ENCODE results near the gene CLECL1. TPM values are rescaled to one million over a fixed set of nuclear protein-coding genes. Genes with fewer than 3 reads are reported as not detected.

The CLECL1 gene
- total RNA-seq, 1 donor from 2014 or later: not detected

GRCh38 chr12:9759694-9760093, 26.8 kb upstream of the CLECL1 start:
- no peak overlapping the region for H3K4me3 Mint-ChIP-seq (ENCODE audit: unreplicated experiment)
- no peak for DNase-seq
- TF ChIP-seq, protein P1, sequence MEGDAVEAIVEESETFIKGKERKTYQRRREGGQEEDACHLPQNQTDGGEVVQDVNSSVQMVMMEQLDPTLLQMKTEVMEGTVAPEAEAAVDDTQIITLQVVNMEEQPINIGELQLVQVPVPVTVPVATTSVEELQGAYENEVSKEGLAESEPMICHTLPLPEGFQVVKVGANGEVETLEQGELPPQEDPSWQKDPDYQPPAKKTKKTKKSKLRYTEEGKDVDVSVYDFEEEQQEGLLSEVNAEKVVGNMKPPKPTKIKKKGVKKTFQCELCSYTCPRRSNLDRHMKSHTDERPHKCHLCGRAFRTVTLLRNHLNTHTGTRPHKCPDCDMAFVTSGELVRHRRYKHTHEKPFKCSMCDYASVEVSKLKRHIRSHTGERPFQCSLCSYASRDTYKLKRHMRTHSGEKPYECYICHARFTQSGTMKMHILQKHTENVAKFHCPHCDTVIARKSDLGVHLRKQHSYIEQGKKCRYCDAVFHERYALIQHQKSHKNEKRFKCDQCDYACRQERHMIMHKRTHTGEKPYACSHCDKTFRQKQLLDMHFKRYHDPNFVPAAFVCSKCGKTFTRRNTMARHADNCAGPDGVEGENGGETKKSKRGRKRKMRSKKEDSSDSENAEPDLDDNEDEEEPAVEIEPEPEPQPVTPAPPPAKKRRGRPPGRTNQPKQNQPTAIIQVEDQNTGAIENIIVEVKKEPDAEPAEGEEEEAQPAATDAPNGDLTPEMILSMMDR (IDR thresholded peaks at IDR 0.05; ENCODE audit: partially characterized antibody, unreplicated experiment): no peak
- H3K27me3 Mint-ChIP-seq (ENCODE audit: unreplicated experiment): no peaks in the 10 kb centered on the region
- no peaks in the 10 kb centered on the region for H3K4me1 Mint-ChIP-seq (ENCODE audit: low read depth, unreplicated experiment)
- no peak overlapping the region for H3K27ac Mint-ChIP-seq (ENCODE audit: unreplicated experiment)
- H3K9me3 Mint-ChIP-seq (ENCODE audit: unreplicated experiment): no peaks in the 10 kb centered on the region
- H3K36me3 Mint-ChIP-seq (ENCODE audit: unreplicated experiment): no peaks in the 10 kb centered on the region

DNA sequence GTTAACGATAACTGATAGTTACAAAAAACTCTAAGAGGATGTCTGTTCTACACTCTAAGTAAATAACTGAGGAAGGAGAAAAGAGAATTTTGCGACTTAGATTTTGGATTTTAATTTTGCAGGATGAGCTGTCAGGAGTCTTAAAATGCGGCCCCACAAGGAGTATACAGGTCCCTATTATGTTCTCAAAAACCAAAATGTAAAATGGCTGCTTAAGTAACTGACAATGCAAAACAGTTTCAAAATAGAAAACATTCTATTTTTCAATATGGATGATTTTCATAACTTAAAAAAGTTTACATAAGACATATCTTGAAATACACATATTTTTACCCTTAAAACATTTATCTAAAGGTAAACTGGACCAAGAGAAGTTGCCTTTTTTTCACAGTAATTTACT, 25.2 kb upstream of the CLECL1 start:
- no peaks in the 10 kb centered on the region for H3K4me1 Mint-ChIP-seq (ENCODE audit: low read depth, unreplicated experiment)
- no peak overlapping the region for H3K4me3 Mint-ChIP-seq (ENCODE audit: unreplicated experiment)
- H3K27ac Mint-ChIP-seq (ENCODE audit: unreplicated experiment): no peak overlapping the region
- DNase-seq: no peak
- no peaks in the 10 kb centered on the region for H3K36me3 Mint-ChIP-seq (ENCODE audit: unreplicated experiment)
- H3K27me3 Mint-ChIP-seq (ENCODE audit: unreplicated experiment): no peaks in the 10 kb centered on the region
- TF ChIP-seq, protein P1 (IDR thresholded peaks at IDR 0.05; ENCODE audit: partially characterized antibody, unreplicated experiment): no peak
- H3K9me3 Mint-ChIP-seq (ENCODE audit: unreplicated experiment): no peaks in the 10 kb centered on the region

- TF ChIP-seq, protein P1 (IDR thresholded peaks at IDR 0.05; ENCODE audit: partially characterized antibody, unreplicated experiment): no peak
- H3K9me3 Mint-ChIP-seq (ENCODE audit: unreplicated experiment): no peaks in the 10 kb centered on the region
- no peaks in the 10 kb centered on the region for H3K4me1 Mint-ChIP-seq (ENCODE audit: low read depth, unreplicated experiment)
- H3K36me3 Mint-ChIP-seq (ENCODE audit: unreplicated experiment): no peaks in the 10 kb centered on the region
- DNase-seq: no peak
- H3K27ac Mint-ChIP-seq (ENCODE audit: unreplicated experiment): no peak overlapping the region
- H3K4me3 Mint-ChIP-seq (ENCODE audit: unreplicated experiment): no peak overlapping the region
- H3K27me3 Mint-ChIP-seq (ENCODE audit: unreplicated experiment): no peaks in the 10 kb centered on the region
These were observed 24.6 kb upstream of the CLECL1 start for GRCh38 chr12:9757433-9758025.

DNA sequence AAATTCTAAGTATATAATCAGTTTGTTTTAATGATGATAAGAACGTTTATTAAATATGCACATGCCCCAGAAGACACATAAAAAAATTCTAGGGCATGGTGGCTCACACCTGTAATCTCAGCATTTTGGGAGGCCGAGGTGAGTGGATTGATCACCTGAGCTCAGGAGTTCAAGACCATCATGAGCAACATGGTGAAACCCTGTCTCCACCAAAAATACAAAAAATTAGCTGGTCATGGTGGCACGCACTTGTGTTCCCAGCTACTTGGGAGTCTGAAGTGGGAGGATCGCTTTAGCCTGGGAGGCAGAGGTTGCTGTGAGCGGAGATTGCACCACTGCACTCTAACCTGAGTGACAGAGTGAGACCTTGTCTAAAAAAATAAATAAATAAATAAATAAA, 23.8 kb upstream of the CLECL1 start:
- Mint-ChIP-seq H3K27ac (ENCODE audit: unreplicated experiment) (no peak overlapping the region), H3K9me3 (ENCODE audit: unreplicated experiment) (no peaks in the 10 kb centered on the region), H3K36me3 (ENCODE audit: unreplicated experiment) (no peaks in the 10 kb centered on the region), H3K4me3 (ENCODE audit: unreplicated experiment) (no peak overlapping the region), H3K4me1 (ENCODE audit: low read depth, unreplicated experiment) (no peaks in the 10 kb centered on the region), H3K27me3 (ENCODE audit: unreplicated experiment) (no peaks in the 10 kb centered on the region)
- TF ChIP-seq, protein P1 (IDR thresholded peaks at IDR 0.05; ENCODE audit: partially characterized antibody, unreplicated experiment): no peak
- DNase-seq: no peak

DNA sequence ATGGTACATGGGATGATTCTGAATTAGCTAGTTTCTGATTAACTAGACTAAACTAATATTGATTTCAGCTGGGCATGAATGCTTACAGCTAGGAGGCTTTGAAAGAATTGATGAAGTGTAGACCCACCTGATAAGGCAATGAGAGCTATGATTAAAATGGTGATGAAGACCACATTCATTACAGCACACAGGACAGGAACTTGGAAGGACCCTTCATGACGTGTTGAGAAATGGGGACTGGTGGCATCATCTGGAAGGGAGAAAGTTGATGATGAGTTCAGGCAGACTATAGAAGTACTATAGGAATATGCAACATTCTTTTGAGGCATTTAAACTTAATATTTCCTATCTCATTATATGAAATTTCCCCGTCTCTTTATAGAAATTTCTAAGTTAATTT, 23.3 kb upstream of the CLECL1 start:
- TF ChIP-seq, protein P1 (IDR thresholded peaks at IDR 0.05; ENCODE audit: partially characterized antibody, unreplicated experiment): no peak
- no peak overlapping the region for H3K4me3 Mint-ChIP-seq (ENCODE audit: unreplicated experiment)
- no peaks in the 10 kb centered on the region for H3K4me1 Mint-ChIP-seq (ENCODE audit: low read depth, unreplicated experiment)
- H3K9me3 Mint-ChIP-seq (ENCODE audit: unreplicated experiment): no peaks in the 10 kb centered on the region
- H3K27me3 Mint-ChIP-seq (ENCODE audit: unreplicated experiment): no peaks in the 10 kb centered on the region
- no peaks in the 10 kb centered on the region for H3K36me3 Mint-ChIP-seq (ENCODE audit: unreplicated experiment)
- H3K27ac Mint-ChIP-seq (ENCODE audit: unreplicated experiment): no peak overlapping the region
- DNase-seq: no peak

Measured in glutamatergic neuron (in vitro differentiated cells).